Measurements from ENCODE around the gene MORN1. TPM values are rescaled to one million over a fixed set of nuclear protein-coding genes. Genes with fewer than 3 reads are reported as not detected.

The MORN1 gene
- total RNA-seq, 1 experiment from 2014 or later, result 23.2 TPM

GRCh38 chr1:2405588-2406295 lies 14.4 kb upstream of the MORN1 start:
- H3K36me3 Mint-ChIP-seq (ENCODE audit: insufficient read depth, unreplicated experiment), result peaks cover 61% of the 10 kb centered on the region
- CTCF ChIA-PET, result no interaction called here

GRCh38 chr1:2404890-2405511 lies 13.6 kb upstream of the MORN1 start:
- H3K4me3 Mint-ChIP-seq (ENCODE audit: low read depth, unreplicated experiment), result no peak overlapping the region
- no peaks in the 10 kb centered on the region for H3K9me3 Mint-ChIP-seq (ENCODE audit: low read depth, unreplicated experiment)
- peaks cover 56% of the 10 kb centered on the region for H3K36me3 Mint-ChIP-seq (ENCODE audit: insufficient read depth, unreplicated experiment)
- H3K27ac Mint-ChIP-seq (ENCODE audit: unreplicated experiment), result no peak overlapping the region
- CTCF ChIA-PET, result no interaction called here
- TSS peak; percentile 17 for BruUV-seq (replicated peaks)
- no peaks in the 10 kb centered on the region for H3K27me3 Mint-ChIP-seq (ENCODE audit: unreplicated experiment)
- H3K4me1 Mint-ChIP-seq (ENCODE audit: low read depth, unreplicated experiment), result no peaks in the 10 kb centered on the region
- intact Hi-C loops (cut with micrococcal nuclease; ENCODE audit: unreplicated experiment), result no loop called here
- no peak for DNase-seq
- TF ChIP-seq CTCF (IDR thresholded peaks at IDR 0.05; ENCODE audit: unreplicated experiment), result no peak

More at GRCh38 chr1:2405588-2406295, 14.4 kb upstream of the MORN1 start:
- H3K9me3 Mint-ChIP-seq (ENCODE audit: low read depth, unreplicated experiment), result no peaks in the 10 kb centered on the region
- H3K27me3 Mint-ChIP-seq (ENCODE audit: unreplicated experiment), result no peaks in the 10 kb centered on the region
- no TSS peak for BruUV-seq (replicated peaks)
- intact Hi-C loops (cut with micrococcal nuclease; ENCODE audit: unreplicated experiment), result no loop called here
- no peak for DNase-seq
- no peaks in the 10 kb centered on the region for H3K4me1 Mint-ChIP-seq (ENCODE audit: low read depth, unreplicated experiment)
- no peak overlapping the region for H3K27ac Mint-ChIP-seq (ENCODE audit: unreplicated experiment)
- H3K4me3 Mint-ChIP-seq (ENCODE audit: low read depth, unreplicated experiment), result no peak overlapping the region
- no peak for TF ChIP-seq CTCF (IDR thresholded peaks at IDR 0.05; ENCODE audit: unreplicated experiment)

- TF ChIP-seq CTCF (IDR thresholded peaks at IDR 0.05; ENCODE audit: unreplicated experiment), result no peak
- CTCF ChIA-PET, result no interaction called here
- intact Hi-C loops (cut with micrococcal nuclease; ENCODE audit: unreplicated experiment), result no loop called here
- Mint-ChIP-seq H3K27me3 (ENCODE audit: unreplicated experiment) (no peaks in the 10 kb centered on the region), H3K9me3 (ENCODE audit: low read depth, unreplicated experiment) (no peaks in the 10 kb centered on the region), H3K4me3 (ENCODE audit: low read depth, unreplicated experiment) (no peak overlapping the region), H3K27ac (ENCODE audit: unreplicated experiment) (no peak overlapping the region), H3K4me1 (ENCODE audit: low read depth, unreplicated experiment) (no peaks in the 10 kb centered on the region), H3K36me3 (ENCODE audit: insufficient read depth, unreplicated experiment) (peaks cover 59% of the 10 kb centered on the region)
- no peak for DNase-seq
- no TSS peak for BruUV-seq (replicated peaks)
Measured at GRCh38 chr1:2404142-2404889, 13.0 kb upstream of the MORN1 start.

GRCh38 chr1:2403273-2403672 lies 11.9 kb upstream of the MORN1 start:
- Mint-ChIP-seq H3K4me3 (ENCODE audit: low read depth, unreplicated experiment) (no peak overlapping the region), H3K36me3 (ENCODE audit: insufficient read depth, unreplicated experiment) (peaks cover 60% of the 10 kb centered on the region), H3K27ac (ENCODE audit: unreplicated experiment) (no peak overlapping the region), H3K4me1 (ENCODE audit: low read depth, unreplicated experiment) (no peaks in the 10 kb centered on the region), H3K9me3 (ENCODE audit: low read depth, unreplicated experiment) (no peaks in the 10 kb centered on the region), H3K27me3 (ENCODE audit: unreplicated experiment) (no peaks in the 10 kb centered on the region)
- BruUV-seq (replicated peaks), result TSS peak; percentile 35
- intact Hi-C loops (cut with micrococcal nuclease; ENCODE audit: unreplicated experiment), result no loop called here
- CTCF ChIA-PET, result no interaction called here
- no peak for DNase-seq
- TF ChIP-seq CTCF (IDR thresholded peaks at IDR 0.05; ENCODE audit: unreplicated experiment), result no peak

Measured in Calu3 (cell line).